Erythroblast (primary cell): ENCODE measurements around the gene NF2.

Experiments used
- DNase-seq, 2 experiments: peaks; one replicate each; lab custom pipeline; 2025; lab: John Stamatoyannopoulos, UW
- GATA1 ChIP-seq: IDR thresholded peaks from 2 replicates; pipeline ENCODE4 v1.6.1; 2011; ENCODE audit warnings: low read depth, mild to moderate bottlenecking, control low read depth, low read length, moderate library complexity
- POLR2A ChIP-seq: IDR thresholded peaks from 2 replicates; pipeline ENCODE4 v1.6.1; 2011; ENCODE audit warnings: mild to moderate bottlenecking, low read length

NF2 gene

GRCh38 chr22:29651652-29652051, 48.2 kb downstream of the NF2 start:
- TF ChIP-seq GATA1 (no peak), POLR2A (no peak)

GRCh38 chr22:29654420-29654819, 51.0 kb downstream of the NF2 start:
- DNase-seq = no peak
- TF ChIP-seq GATA1 (no peak), POLR2A (no peak)

More at GRCh38 chr22:29651652-29652051, 48.2 kb downstream of the NF2 start:
- DNase-seq = no peak

- TF ChIP-seq GATA1 (no peak), POLR2A (no peak)
- no peak for DNase-seq
Measured at GRCh38 chr22:29654882-29655281, 51.4 kb downstream of the NF2 start.

GRCh38 chr22:29658176-29658575, 54.7 kb downstream of the NF2 start:
- no peak for TF ChIP-seq POLR2A
- TF ChIP-seq GATA1 = no peak
- no peak for DNase-seq

- TF ChIP-seq POLR2A = no peak
- no peak for TF ChIP-seq GATA1
- DNase-seq = no peak
Measured at GRCh38 chr22:29660021-29660420, 56.6 kb downstream of the NF2 start.

- TF ChIP-seq POLR2A = no peak
- TF ChIP-seq GATA1 = no peak
- no peak for DNase-seq
Measured at GRCh38 chr22:29661336-29661735, 57.9 kb downstream of the NF2 start.

GRCh38 chr22:29663180-29663821, 59.9 kb downstream of the NF2 start:
- DNase-seq = no peak
- TF ChIP-seq GATA1 (no peak), POLR2A (no peak)

GRCh38 chr22:29665486-29665885, 62.1 kb downstream of the NF2 start:
- TF ChIP-seq POLR2A (no peak), GATA1 (no peak)

GRCh38 chr22:29668673-29669072, 65.2 kb downstream of the NF2 start:
- DNase-seq = no peak
- TF ChIP-seq GATA1 (no peak), POLR2A (no peak)

More at GRCh38 chr22:29665486-29665885, 62.1 kb downstream of the NF2 start:
- DNase-seq = no peak

GRCh38 chr22:29670626-29671025, 67.2 kb downstream of the NF2 start:
- TF ChIP-seq GATA1 (no peak), POLR2A (no peak)
- DNase-seq = no peak

- TF ChIP-seq GATA1 (no peak), POLR2A (no peak)
- DNase-seq = no peak
Measured at GRCh38 chr22:29673361-29674066, 70.1 kb downstream of the NF2 start.

GRCh38 chr22:29674121-29674520, 70.7 kb downstream of the NF2 start:
- TF ChIP-seq GATA1 (no peak), POLR2A (no peak)
- no peak for DNase-seq

GRCh38 chr22:29679316-29679715, 75.9 kb downstream of the NF2 start:
- no peak for TF ChIP-seq GATA1
- TF ChIP-seq POLR2A = no peak
- no peak for DNase-seq

GRCh38 chr22:29683536-29683935, 80.1 kb downstream of the NF2 start:
- no peak for DNase-seq
- no peak for TF ChIP-seq GATA1
- no peak for TF ChIP-seq POLR2A
